Activated naive CD4-positive, alpha-beta T cell treated with anti-CD3 and anti-CD28 coated beads for 36 hours (primary cell): ENCODE data around the gene TCEAL5. TPM values are rescaled to one million over a fixed set of nuclear protein-coding genes. Genes with fewer than 3 reads are reported as not detected.

Experiments
- total RNA-seq, 2 experiments: library from RNA; stranded (reverse); gene quantifications; one replicate each; pipeline ENCODE4 v1.2.3, GENCODE V29; 2021

Gene TCEAL5
- total RNA-seq, 2 experiments from 2014 or later: 0.32 TPM; not detected in 1

Other genes with a start within 250 kb of the TCEAL5 start
- under 1 TPM; 0.30 to 0.81 TPM for gene BEX1, start 212.6 kb downstream of the TCEAL5 start, total RNA-seq
- gene NXF3, start 183.6 kb downstream of the TCEAL5 start, total RNA-seq: not detected
- gene BEX4, start 61.6 kb downstream of the TCEAL5 start, total RNA-seq: 1 to 10 TPM; 8.8 to 9.8 TPM
- gene TCEAL8, start 21.6 kb downstream of the TCEAL5 start, total RNA-seq: 10 to 100 TPM; 24.5 to 27.7 TPM
- gene BEX2, start 34.2 kb upstream of the TCEAL5 start, total RNA-seq: 10 to 100 TPM; 16.0 to 18.9 TPM
- gene TCEAL7, start 53.5 kb upstream of the TCEAL5 start, total RNA-seq: not detected
- 1 to 10 TPM; 3.2 to 3.5 TPM for gene TCEAL9, start 79.8 kb upstream of the TCEAL5 start, total RNA-seq
- 10 to 100 TPM; 40.4 to 46.5 TPM for gene BEX3, start 99.8 kb upstream of the TCEAL5 start, total RNA-seq
- gene RAB40A, start 242.7 kb upstream of the TCEAL5 start, total RNA-seq: under 1 TPM in 1 of 2 experiments, not detected in 1; 0.07 TPM